Stimulated activated CD8-positive, alpha-beta memory T cell treated with anti-CD3 and anti-CD28 coated beads, Interleukin-7, amount 100 ng/mL, for 24 hours (primary cell): Measurements from ENCODE around the gene ESM1.
"Not testable (repeated sequence)": the region's sequence is repeated elsewhere in the genome, so short reads cannot be mapped to it uniquely, and the experiment has no call there.

ENCODE experiments used
- DNase-seq: peaks from one replicate; pipeline ENCODE4 v3.0.0-alpha.2; 2020; ENCODE audit warnings: low read depth

Gene ESM1, protein sequence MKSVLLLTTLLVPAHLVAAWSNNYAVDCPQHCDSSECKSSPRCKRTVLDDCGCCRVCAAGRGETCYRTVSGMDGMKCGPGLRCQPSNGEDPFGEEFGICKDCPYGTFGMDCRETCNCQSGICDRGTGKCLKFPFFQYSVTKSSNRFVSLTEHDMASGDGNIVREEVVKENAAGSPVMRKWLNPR

DNA sequence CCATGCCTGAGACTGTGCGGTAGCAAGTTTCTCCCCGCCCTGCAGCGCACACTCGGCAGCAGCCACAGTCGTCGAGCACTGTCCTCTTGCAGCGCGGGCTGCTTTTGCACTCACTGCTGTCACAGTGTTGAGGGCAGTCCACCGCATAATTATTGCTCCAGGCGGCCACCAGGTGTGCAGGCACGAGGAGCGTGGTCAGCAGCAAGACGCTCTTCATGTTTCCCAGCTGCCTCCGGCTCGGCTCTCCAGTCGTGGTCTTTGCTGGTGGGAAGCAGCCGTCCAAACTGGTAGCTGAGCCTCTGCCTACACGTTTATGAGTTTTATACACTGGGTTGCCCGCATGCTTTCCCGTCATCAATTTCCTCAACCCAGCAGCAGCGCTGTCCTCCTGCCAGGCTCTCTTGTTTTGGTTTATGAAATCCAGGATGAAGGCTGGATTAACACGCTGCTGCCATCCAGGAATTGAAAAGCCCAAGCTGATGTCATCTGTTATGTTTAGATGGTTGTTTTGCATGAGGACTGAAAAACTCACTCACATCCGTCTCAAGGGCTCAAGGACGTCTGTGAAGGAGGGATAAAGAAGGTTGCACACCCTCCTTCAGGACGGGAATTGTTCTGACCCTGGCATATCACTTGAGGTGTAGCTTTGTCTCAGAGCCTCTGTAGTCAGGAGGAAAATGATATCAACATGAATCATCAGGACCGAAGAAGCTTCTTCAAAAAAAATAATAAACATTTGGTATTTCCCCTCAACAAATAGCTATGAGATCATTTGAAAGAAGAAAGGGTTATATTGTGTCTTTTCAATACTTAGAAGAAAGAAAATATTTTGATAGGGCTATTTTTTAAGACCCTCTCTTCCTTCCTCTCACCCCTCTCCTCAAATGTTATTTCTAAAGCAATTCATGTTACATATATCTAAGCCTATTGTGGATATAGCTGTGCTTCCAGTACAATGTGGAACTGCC lies at the start of gene ESM1:
ESM1 (minus strand) TSS at position 293 of the 968 bp plus-strand sequence; CDS start at position 217, 76 bp downstream.
- no peak for DNase-seq

DNA sequence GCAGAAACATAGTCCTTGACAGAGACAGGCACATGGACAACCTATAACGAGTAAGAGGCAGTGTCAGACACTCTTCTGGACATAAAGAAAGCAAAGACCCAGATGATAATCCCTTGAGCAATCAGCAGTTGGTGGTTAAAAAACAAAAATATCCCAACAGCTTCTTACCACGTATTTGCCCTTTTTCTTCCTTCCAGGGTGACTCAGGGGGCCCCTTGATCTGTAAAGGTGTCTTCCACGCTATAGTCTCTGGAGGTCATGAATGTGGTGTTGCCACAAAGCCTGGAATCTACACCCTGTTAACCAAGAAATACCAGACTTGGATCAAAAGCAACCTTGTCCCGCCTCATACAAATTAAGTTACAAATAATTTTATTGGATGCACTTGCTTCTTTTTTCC lies 48.2 kb upstream of the ESM1 start:
- DNase-seq: no peak

DNA sequence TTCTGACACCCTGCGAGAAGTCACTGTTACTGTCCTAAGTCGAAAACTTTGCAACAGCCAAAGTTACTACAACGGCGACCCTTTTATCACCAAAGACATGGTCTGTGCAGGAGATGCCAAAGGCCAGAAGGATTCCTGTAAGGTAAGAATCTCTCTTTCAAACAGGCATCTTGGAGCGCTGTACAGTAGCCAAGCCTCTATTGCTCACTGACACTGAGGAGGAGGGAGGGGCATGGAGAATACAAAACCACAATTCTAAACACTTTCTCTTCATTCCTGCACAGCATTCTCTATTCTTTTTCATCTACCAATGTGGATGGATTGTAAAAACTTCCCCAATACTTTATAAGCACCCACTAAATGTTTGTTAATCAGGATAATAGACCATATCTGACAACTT lies 46.1 kb upstream of the ESM1 start:
- DNase-seq: no peak

DNA sequence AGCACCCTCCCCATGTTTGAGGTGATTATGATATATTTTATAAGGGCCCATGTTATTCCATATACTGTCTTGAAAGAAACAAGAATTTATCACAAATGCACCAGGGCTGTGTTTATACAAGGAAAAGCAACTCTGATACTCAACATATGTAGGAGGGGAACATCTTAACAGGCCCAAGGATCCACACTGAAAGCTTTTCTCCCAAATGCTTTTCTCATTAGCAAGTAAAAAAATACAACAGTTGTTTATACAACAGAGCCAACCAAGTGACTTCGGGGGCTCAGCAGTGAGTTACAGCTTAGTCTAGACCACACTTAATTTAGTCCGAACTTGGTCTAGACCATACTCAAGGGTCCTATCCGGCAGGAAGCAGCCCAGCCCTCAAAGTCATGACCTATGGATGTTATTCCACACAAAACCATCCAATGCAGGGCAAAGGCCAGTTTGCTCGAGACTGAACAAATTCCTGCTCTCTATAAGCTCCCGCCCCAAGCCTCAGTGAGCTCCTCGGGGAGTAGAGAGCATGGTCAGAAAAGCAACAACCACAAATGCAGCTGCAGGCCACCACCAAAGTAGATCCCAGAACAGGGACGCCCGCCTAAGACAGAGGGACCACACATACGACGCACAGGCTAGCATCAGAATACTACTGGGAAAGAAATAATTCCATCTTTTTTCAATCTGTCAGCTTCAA lies 45.4 kb upstream of the ESM1 start:
- DNase-seq: no peak

DNA sequence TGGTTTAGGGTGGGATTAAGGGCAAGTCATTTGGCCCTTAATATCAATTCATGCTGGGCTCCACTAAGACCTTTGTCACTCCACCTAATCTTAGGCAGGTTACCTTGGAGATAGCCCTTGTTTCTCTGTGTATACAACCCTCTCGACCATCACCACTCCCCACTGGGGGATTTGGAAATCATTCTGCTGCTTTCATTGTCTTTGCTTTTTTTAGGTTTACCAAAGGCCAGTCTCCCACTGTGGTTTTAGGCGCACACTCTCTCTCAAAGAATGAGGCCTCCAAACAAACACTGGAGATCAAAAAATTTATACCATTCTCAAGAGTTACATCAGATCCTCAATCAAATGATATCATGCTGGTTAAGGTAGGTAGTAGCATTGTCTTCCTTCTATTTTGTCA lies 44.8 kb upstream of the ESM1 start:
- DNase-seq: no peak

DNA sequence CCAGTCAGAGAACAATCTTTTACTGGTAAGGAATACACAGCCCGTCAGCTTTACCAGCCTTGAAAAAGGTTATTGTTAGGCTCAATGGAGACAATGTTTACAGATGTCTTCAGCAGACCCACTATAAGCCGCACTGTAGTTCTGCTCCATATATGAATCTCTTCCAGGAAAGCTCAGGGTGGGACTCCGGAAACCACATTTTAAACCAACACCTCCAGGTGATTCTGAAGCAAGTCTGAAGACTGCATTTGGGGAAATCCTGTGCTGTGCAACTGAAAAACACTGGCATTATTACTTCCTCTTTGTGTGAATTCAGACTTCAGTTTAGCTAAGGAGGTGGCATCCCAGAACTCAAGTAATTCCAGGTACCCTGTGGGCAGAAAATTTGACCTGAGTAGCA lies 42.2 kb upstream of the ESM1 start:
- DNase-seq: no peak

DNA sequence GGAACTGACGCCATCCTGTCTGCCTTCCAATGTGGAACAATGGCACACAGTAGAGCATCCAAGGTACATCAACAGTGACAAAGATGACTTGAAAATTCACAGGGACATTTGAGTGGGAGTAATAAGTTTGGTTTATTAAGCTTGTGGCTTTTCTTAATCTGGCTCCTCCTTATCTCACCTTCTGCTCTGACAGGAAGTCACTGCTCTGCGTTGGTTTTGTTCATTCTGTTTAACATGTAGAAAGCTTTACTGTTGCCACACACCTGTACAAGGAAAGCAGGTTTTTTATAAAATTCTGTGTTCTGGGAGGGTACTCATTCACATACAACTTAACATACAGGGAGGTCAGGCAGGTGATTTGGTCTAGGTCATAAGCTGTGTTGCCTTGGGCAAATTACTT lies 37.1 kb upstream of the ESM1 start:
- DNase-seq: no peak

DNA sequence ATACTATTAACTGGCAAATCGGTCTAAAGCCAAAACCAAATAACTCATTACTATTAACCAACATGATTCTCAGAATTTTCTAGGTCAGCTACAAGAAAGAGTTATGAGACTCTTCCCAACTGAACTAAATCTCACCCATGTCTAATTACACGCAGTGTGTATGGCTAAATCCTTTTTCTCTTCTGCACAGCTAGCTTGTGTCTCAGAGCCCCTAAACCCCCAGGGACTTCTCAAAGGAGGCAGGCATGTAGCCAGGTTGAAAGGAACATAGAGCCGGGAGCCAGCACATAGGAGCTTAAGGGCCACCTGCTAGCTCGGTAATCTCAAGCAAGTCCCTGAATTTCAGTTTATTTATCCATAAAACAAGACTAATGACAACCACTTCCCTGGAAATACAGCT lies 36.4 kb upstream of the ESM1 start:
- no peak for DNase-seq

DNA sequence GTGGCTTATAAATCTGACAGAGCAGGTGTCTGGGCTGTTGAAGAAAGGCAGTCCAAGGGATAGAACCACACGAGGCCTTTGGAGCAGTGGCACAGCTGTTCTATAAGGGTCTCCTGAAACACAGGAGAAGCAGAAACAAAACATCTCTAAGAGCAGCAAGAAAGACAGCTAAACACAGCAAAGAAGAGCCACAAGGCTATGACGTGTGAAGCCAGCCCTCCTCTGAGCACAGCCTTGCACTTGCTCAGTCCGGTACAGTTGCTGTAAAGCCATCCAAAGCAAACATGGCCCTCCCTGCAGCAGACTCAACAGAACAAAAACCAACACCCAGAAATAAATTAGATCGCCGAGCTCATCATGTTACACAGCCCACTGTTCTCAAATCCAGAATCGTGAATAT lies 36.0 kb upstream of the ESM1 start:
- DNase-seq: no peak

DNA sequence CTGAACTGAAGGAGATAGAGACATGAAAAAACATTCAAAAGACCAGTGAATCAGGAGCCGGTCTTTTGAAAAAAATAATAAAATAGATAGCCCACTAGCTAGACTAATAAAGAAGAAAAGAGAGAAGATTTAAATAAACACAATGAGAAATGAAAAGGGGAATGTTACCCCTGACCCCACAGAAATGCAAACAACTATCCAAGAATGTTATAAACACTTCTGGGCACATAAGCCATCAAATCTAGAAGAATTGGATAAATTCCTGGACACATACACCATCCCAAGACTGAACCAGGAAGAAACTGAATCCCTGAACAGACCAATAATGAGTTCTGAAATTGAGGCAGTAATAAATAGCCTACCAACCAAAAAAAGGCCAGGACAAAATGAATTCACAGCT lies 24.8 kb upstream of the ESM1 start:
- not testable (repeated sequence) for DNase-seq

DNA sequence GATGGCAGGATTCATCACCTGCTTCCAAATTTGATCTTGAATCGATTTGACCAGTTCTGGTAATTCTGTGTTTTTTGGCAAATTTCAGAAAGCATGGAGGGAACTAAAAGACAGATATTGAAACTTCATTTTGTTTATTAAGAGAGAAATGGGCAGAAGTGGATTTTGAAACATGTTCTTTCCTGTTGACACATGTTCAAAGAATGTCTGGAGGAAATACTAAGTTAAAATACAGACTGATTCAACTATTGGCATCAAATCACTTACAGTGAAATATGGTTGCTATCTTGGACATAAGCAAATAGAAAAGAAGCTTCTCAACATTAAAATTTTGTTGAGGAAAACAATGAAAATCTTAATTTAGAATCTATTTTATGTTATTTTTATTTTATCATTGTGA lies 19.3 kb upstream of the ESM1 start:
- DNase-seq: no peak

DNA sequence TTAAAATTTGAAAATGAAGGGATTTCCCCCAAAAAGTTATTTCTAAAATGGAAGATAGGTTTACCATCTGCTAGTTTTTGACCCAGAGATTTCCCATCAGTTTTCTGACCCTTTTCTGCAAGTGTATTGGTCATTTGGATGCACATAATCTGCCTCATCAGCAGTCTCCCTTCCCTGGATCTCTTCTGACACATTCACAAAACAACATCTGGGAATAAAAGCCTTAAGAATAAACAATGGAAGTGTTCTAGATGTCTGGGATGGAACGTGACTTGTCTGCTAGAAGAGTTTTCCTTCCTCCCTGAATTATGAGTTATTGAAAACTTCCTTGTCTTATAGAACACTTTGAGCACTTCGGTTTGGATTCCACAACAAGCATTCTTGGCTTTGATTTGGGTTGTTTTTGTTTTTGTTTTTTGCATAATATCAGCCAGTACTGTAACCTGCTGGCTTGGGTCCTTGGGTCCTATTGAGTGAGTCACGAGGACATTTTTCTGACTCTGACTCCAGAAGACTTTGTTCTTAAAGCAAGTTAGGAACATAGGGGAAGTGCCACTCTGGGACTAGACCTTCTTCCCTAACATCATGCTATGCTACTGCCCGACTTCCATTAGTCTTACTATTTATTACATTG lies 18.2 kb upstream of the ESM1 start:
- DNase-seq: no peak

DNA sequence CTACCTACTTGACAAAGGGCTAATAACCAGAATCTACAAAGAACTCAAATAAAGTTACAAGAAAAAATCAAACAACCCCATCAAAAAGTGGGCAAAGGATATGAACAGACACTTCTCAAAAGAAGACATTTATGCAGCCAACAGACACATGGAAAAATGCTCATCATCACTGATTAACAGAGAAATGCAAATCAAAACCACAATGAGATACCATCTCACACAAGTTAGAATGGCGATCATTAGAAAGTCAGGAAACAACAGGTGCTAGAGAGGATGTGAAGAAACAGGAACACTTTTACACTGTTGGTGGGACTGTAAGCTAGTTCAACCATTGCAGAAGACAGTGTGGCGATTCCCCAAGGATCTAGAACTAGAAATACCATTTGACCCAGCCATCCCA lies 16.8 kb upstream of the ESM1 start:
- not testable (repeated sequence) for DNase-seq

DNA sequence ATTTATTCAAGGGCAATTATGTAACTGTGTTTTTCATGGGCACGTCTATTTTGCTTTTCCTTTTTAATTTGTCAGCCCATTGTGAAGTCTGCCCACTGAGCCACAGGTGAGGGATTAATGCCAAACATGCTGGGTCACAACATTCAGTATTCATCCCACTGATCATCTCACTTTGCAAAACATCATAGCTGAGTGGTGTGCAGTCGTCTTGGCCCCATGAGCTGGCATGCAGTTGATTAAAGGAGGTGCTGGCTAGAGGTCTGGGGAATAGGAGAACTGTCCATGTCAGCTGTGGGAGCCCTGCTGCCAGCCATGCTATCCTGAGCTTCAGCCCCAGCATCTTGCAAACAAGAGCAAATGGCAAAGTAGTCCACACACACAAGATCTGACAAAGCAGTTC lies 11.7 kb upstream of the ESM1 start:
- DNase-seq: no peak

DNA sequence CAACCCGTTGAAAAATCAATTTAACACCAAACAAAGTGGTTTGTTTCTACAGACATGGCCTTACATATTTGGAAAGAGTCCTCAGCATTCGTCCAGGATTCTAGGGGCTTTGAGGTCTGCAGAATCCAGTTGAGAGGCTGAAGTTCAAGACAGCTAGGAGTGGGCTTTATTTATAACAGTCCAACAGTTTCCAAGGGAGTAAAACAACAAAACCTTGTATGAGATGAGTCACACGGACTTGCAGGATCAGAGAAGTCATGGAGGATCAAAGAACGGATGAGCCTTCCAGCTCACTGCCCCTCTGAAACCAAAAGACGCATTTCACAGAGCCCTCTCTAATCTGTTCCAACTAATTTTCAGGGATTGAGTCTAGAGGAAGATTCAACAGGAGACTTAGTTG lies 11.1 kb upstream of the ESM1 start:
- no peak for DNase-seq

DNA sequence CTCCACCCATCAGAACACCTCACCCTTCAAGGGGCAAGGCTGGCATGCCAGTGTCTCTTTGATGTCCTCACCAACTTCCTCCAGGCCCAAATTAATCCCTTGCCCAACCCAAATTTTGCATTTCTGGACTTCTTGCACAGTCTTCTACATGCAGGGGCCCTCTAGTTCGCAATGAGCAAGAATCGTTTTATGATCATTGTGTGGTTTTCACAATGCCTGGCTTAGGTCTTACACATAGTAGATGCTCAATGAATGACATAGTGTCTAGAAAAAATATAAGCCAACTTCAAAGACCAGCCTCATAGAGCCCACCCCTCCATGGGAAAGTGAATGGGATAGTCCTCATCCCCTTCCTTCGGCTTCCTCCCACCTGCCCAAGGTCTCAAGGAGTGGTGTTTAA lies 9.8 kb upstream of the ESM1 start:
- DNase-seq: no peak

DNA sequence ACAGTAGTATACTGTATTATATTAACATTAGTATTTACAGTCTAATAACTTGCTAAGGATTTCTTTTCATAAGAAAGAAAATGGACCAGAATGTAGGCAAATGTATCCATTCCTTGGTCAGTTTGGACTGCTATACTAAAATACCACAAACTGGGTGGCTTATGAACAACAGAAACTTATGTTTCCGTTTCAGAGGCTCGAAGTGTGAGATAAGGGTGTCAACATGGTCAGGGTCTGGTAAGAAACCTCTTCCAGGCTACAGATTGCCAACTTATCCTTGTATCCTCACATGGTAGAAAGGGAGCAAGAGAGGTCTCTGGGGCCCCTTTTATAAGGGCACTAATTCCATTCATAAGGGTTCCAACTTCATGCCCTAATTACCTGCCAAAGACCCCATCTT lies 9.2 kb upstream of the ESM1 start:
- no peak for DNase-seq

DNA sequence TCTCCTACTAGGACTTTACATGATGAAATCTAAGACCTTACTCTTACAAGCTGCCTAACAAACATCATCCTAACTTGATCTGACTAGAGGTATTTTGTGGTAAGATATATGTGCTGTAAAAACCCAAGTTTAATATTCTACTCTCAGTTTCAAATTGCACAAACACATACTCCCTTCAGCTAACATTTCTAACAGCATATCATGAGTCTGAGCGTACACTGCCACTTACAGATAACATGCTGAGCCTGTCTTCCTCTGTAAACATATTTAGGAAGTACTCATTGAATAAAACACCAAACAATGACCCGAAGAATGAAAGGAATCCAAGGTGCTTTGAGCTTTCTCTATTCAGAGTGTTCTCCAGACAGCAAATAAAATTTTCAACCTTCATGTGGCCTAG lies 7.9 kb upstream of the ESM1 start:
- no peak for DNase-seq

DNA sequence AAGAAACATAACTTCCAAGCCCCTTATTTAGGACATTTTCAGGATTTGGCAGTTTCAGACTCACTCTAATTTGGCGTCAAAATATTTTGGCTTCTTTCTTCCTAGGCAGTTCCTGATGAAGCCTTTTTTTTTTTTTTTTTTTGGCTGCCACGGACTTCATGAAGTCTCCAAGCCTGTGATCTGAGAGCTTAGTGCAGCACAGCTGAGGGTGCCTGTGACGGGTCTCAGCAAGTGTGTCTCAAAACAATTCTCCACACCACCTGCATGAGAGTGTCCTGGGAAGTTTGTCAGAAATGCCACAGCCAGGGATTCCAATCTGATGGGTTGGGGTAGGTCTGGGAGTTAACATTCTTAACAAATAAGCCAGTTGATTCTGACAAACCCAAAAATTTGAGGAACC lies 6.0 kb upstream of the ESM1 start:
- DNase-seq: no peak

DNA sequence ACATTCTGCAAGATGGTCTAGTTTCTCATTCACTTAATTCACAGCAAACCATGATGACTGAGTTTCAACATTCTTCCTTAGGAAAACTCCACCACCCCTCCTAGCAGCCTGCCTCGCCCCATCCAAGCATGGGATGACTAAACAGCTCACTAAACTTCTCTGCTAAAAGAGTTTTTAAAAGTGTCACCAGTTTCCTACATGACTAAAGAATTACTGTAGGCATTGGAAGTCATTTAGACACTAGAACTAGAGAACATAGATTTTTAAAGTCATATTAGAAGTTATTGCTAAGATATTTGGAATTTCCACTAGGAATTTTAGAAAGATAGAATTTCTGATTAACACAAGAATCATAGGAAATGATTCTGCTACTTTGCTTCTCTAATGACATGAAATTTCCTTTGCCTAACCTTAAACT lies 5.5 kb upstream of the ESM1 start:
- DNase-seq: no peak

DNA sequence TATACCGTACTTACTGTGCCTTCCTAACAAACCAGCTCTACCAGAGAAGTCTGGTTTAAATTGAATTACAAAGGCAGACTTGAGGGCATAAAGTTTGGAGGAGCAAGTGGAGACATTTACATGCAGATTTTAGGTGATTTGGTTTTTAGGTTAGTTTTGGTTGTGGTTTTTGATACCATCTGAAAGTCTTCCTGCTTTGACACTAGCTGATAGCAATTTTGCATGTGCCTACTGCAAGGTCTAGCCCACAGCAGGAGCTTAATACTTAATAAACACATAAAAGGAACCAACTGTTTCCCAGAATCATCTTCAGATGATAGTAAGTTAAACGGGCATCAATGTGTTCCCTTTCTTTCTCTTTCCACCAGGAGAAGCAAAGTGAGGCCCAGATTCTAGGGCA lies 3.4 kb upstream of the ESM1 start:
- DNase-seq: no peak

DNA sequence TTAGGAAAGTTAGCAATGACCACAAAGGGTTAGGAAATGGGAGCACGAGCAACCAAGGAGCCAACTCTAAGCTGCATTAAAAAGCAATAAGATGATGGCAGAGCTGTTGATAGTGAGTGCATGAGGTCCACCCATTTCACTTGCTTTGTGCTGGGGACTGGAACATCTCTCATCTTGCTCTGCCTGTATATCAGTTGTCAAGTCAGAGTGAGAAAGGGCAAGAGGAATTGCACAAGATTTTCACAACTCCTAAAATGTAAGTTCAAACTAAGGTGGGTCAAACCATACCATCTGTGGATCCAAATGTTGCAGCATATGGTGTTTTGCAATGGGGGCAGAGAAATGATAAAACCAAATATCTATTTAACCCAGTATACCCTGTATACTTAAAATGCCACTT lies 2.8 kb upstream of the ESM1 start:
- no peak for DNase-seq

DNA sequence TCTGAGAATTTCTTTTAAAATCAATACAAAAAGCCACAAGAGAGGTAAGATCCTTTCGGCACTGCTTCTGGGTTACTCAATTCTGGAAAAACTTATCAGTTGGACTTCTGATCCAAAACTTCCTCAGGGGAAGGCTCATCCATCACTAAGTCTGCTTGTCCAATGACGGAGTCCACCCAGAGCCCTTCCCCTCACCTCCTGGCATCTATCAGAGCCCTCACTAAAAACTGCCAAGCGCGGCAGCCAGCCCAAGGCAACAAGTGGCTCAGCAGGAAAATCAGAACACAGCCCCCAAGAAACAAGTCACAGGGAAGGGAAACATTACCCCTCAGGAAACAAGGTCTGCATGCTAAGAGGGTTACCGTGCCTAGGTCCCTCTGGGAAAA lies 869 bp upstream of the ESM1 start:
- no peak for DNase-seq
